Sigmoid colon (tissue), 4 donors: ENCODE results near the gene ASB7.

Experiments
- CTCF ChIP-seq, 4 experiments: fragments of 450-650 bp in 3 of 4; fragments of 200-600 bp in 1 of 4; IDR thresholded peaks; one replicate each; pipeline ENCODE4 v1.5.1; 2016 to 2019; ENCODE audit warnings: antibody characterized with exemption in 4 of 4, mild to moderate bottlenecking in 3 of 4, moderate library complexity in 2 of 4
- EP300 ChIP-seq, 4 donors: sonication (generic); formaldehyde crosslinking; IDR thresholded peaks; one replicate each; pipeline ENCODE4 v1.6.1; 2017; ENCODE audit warnings: antibody characterized with exemption in 4 of 4
- POLR2A ChIP-seq, 2 donors: fragments of 450-650 bp; IDR thresholded peaks; one replicate each; pipeline ENCODE4 v1.6.1; 2016; ENCODE audit warnings: antibody characterized with exemption in 2 of 2, mild to moderate bottlenecking in 2 of 2, moderate library complexity in 2 of 2
- POLR2AphosphoS5 ChIP-seq, 4 donors: sonication (generic); formaldehyde crosslinking; IDR thresholded peaks; one replicate each; pipeline ENCODE4 v1.6.1; 2017; ENCODE audit warnings: antibody characterized with exemption in 4 of 4

GRCh38 chr15:100665570-100665969 lies 63.2 kb downstream of the ASB7 start:
- TF ChIP-seq POLR2A (IDR thresholded peaks at IDR 0.05), result no peak
- no peak for TF ChIP-seq CTCF (IDR thresholded peaks at IDR 0.05)
- no peak for TF ChIP-seq POLR2AphosphoS5 (IDR thresholded peaks at IDR 0.05)
- TF ChIP-seq EP300 (IDR thresholded peaks at IDR 0.05), result no peak
